Stimulated activated CD4-positive, alpha-beta T cell treated with anti-CD3 and anti-CD28 coated beads, Interleukin-4, amount 100 ng/mL, for 1 hour (primary cell): Measurements from ENCODE around the gene ZNF282.
A peak's percentile ranks its signal among the peaks of the same experiment; 100 is the strongest.

ENCODE experiments used
- DNase-seq: peaks from one replicate; pipeline ENCODE4 v3.0.0-alpha.2; 2020

The ZNF282 gene

DNA sequence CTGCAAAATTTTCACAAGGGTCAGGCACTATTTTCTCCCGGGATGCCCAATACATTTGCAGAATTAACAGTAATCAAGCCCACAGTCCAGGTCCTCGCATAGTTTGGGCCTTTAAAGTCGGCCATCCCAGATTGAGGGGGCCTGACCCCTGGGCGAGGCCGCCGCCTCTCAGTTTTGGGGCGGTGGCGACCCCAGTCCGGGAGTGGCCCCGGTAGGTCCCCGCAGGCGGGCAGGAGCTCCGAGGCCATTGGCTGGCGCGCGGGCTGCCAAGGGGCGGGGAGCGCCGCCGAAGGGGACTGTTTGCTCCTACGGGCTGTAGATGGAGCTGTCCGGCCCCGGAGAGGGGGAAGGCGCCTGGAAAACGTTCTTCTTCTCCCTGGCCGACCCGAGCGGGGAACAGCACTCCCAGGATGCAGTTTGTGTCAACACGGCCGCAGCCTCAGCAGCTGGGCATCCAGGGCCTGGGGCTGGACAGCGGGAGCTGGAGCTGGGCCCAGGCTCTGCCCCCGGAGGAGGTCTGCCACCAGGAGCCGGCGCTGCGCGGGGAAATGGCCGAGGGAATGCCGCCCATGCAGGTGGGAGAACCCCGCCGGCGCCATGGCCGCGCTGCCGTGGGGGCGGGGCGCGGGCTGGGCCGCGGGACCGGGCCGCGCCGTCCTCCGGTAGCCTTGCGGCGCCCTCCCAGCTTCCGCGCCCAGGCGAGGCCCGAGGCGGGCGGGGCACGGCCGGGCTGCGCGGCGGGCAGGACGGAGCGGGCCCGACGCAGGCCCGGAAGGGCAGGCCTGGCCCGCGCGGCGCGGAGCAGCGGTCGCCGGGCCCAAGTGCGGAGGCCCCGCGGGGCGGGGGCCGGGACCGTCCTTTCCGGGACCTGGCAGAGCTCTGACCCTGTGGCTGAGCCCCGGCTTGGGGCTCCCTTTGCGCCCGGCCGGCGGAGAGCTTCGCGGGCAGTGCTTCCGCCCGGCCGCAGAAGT lies at the start of gene ZNF282:
TSS of gene ZNF282 (plus strand) at position 367 of the 971 bp plus-strand sequence. CDS start at position 411, 44 bp downstream.
- peak; percentile 75 for DNase-seq

DNA sequence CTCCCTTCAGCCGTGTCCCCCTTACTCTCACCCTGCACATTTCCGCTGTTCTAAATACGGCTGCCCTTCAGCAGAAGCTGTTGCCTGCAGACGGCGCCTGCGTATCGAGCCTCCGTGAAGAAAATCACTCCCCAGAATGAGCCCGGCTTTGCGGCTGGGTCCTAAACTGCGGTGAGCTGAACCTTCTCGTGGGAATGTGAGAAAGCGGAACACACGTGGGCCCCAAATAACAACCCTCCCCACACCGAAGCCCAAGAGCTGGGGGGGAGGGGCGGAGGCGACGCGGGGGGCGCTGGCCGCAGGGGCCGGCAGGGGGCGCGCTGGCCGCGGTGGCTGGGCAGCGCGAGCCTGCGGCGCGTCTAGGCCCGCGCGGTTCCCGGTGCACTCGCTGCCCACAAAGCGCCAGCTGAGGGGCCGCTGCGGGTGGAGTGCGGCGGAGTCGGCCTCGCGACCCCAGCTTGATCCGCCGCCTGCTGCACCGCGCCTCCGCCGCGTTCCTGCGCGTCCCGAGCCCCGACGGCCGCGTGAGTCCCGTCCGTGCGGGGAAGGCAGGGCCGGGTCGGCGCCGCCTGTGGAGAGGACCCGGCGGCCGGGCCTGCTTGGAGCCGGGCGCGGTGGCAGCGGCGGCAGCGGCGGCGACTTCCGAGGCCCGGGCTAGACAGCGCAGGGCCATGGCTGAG lies 48.1 kb upstream of the ZNF282 start, which contains the start of gene ZNF398:
TSS of gene ZNF398 (plus strand) at position 382 of the 680 bp plus-strand sequence. CDS start at position 672, 290 bp downstream.
- peak; percentile 81 for DNase-seq

DNA sequence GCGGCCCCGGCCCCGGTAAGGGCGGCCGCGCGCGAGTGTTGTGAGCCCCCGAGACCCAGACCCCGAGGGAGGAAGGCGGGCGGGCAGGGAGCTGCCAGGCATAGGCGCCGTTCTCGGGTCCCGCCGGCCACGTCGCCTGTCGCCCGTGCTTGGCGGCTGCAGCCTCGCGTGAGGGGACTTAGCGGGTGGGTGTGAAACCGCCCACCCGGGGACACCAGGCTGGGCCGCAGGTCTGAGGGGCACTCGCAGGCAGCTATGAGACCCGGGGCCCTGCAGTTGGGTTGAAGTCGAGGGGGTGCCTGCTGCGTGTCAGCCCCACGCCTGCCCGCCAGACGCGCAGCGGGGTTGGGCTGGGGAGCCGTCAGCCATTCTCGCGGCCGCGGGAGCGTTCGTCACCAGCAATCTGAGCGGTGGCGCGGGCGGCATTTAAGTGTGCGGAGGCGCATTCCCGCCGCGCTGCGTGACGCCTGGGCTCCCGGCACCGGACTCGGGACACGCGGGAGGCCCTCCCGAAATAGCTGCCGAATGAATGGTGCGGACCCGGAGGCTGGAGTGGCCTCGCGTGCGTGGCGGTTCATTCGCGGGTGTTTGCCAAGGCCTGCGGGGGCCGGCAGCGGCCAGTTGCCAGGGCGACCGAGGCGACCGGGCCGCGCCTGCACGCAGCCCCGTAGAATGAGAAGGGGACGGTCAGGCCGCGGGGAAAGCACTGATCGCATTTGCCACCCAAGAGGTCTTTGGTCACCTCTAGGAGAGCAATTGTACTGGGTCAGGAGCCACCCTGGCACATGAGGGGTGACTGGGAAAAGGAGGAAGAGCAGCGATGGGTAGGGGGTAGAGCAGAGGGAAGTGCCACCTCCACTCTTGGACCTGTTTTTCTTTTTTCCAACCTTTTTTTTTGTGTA lies 47.3 kb upstream of the ZNF282 start:
- peak; percentile 68 for DNase-seq

DNA sequence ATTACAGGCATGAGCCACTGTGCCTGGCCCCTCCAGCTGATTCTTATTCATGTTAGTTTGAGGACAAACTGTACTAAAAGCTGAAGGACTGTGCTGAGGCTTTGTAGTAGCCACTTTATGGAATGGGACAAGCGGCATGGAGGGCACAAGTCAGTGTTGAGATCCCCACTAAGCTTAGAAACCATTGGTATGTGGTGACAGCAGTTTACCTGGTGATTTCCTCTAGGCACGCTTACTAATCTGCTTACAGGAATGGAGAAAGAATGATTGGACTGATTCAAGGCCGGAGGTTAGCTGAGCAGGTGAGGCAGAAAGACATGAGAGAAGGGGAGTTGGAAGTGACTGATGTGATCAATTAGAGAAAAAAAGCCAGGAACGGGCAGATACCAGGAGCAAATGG lies 44.4 kb upstream of the ZNF282 start:
- DNase-seq = no peak

DNA sequence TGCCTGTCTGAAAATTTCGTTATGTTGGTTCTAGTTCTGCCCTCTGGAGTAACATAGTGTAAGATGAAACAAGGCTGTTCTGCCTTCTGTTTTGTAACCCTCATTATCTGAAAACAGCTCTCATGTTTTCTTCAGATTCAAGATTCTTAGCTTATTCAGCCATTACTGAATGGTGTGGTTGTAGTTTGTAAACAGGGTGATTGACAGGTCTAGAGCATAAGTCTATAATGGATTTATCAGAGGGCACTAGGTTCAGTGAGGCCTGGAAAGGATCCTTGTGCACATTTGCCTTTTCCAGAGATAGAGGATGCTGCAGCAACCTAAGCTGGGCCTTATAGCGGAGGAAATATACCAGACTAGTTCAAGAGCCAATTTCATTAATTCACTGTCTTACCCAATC lies 42.0 kb upstream of the ZNF282 start:
- DNase-seq = no peak

DNA sequence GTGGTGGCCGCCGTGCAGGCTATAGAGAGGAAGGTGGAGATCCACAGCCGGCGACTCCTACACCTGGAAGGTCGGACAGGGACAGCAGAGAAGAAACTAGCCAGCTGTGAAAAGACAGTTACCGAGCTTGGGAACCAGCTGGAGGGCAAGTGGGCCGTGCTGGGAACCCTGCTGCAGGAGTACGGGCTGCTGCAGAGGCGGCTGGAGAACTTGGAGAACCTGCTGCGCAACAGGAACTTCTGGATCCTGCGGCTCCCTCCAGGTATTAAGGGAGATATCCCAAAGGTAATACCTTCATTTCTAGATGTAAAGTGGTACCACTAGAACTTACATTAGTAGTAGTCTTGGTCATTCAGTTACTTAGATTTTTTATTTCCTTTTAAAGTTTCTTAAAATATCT lies 41.3 kb upstream of the ZNF282 start:
- DNase-seq = no peak

DNA sequence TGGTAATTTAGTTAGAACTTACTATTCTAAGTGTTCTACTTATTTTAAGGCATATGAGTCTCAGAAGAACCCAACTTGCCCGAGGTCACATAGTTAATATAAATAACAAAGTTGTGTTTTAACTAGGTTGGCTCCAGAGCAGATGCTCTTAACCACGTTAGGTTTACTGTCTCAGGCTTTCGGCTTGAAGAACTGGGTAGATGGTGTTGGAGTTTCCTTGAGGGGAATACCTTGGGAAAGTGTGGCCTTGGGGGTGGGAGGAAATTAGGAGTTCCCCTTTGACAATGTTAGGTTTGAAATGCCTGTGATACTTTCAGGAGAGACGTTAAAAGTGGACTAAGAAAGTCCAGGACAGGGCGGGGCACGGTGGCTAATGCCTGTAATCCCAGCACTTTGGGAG lies 38.4 kb upstream of the ZNF282 start:
- no peak for DNase-seq

DNA sequence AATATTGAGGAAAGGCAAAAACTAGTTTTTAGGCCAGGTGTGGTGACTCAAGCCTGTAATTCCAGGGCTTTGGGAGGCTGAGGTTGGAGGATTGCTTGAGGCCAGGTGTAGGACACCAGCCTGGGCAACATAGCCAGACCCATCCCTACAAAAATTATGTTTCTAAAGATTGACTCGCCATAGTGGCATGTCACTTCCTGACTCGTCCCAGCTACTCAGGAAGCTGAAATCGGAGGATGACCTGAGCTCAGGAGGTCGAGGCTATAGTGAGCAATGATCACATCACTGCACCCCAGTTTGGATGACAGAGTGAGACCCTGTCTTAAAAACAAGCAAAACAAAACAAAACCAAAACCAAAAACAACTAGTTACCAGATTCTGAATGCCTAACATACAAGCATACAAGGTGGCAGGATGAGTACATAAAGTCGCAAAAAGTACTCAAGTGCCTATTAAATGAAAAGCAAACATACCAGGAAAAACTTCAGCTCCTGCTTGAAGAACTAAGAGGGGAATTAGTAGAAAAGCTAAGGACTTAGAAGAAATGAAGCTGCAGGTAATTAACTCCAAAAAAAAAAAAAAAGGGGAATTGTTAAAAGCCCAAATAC lies 34.0 kb upstream of the ZNF282 start:
- no peak for DNase-seq

DNA sequence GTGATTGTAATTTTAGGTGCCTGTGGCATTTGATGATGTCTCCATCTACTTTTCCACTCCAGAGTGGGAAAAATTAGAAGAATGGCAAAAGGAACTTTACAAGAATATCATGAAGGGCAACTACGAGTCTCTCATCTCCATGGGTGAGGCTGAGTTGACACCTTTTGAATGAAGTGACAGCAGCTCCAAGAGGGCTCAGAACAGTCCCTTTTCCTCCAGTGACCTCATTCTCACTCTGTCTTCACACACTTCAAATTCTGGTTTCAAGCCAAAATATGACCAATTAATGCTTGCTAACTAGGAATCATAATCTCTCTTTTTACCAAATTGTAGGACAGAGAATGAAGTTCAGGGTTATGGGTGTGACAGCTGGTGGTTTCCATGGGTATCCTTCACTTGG lies 29.2 kb upstream of the ZNF282 start:
- no peak for DNase-seq

DNA sequence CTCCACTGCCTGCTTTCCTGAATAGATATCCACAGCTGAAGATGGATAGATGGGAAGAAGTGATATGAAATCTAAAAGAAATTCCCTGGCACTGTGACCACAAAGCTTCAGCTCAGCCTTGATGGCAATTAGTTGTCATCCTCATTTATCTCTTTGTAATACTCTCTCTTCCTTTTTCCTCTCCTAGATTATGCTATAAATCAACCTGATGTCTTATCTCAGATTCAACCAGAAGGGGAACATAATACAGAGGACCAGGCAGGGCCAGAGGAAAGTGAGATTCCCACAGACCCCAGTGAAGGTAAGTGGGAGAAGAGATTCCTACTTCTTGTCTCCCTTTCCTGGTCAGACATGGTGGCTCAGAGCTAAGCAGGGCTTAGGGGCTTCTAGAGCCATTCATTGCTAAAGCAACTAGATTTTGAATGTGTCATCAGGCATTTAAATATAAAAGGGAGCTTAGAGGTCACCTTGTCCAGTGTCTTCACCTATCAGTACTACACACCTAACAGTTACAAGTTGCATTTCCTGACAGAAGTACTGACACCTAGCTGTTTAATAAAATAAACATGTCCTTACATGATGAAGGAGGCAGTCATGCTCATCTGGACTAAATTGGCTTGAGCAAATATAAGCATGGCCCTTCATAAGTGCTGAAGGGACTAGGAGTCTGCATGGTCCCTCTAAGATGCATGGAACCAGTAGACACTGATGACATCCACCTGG lies 28.6 kb upstream of the ZNF282 start:
- no peak for DNase-seq

DNA sequence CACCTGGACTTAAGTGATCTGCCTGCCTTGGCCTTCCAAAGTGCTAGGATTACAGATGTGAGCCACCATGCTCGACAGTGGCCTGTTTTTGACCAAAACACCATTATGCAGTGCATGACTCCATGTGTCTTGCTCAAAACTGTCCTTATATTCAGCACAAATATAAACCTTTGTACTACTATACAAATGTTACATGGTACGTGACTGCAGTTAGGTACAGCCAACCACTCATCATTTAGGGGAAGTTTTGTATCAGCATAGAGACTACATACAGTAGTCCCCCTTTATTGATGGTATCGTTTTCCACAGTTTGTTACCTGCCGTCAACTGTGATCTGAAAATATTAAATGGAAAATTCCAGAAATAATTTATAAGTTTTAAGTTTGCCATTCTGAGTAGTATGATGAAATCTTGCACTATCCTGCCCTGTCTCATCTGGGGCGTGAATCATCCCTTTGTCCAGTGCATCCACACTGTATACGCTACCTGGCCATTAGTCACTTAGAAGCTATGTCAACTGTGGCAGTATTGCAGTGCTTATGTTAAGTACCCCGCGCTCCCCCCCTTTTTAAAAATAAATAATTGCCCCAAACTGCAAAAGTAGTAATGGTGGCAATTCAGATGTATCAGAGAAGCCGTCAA lies 23.3 kb upstream of the ZNF282 start:
- DNase-seq = no peak

DNA sequence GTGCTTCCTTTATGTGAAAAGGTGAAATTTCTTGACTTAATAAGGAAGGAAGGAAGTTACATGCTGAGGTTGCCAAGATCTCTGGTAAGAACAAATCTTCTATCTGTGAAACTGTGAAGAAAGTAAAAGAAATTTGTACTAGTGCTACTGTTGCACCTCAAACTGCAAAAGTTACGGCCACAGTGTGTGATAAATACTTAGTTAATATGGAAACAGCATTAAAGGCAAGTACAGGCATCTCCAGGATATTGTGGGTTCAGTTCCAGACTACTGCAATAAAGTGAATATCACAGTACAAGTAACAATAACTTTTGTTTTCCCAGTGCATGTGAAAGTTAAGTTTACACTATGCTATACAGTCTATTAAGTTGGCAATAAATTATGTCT lies 22.8 kb upstream of the ZNF282 start:
- DNase-seq = no peak

DNA sequence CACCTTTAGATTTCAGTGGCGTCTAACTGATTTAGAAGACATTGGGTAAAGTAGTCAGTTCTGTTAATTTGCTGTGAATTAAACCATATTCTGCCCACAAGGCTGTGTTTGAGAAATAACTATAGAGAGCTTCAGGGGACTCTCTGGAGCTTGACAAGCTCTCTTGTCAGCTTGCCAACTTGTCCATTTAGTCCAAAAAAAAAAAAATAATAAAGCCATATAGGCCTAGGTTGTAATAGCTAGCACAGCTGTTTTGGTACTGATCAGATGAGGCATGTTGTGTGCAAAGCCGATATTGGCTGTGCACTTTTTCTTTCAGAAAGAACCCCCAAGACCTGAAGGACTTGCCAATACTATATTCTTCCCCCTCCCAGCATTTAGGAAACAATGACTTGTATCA lies 20.2 kb upstream of the ZNF282 start:
- no peak for DNase-seq

DNA sequence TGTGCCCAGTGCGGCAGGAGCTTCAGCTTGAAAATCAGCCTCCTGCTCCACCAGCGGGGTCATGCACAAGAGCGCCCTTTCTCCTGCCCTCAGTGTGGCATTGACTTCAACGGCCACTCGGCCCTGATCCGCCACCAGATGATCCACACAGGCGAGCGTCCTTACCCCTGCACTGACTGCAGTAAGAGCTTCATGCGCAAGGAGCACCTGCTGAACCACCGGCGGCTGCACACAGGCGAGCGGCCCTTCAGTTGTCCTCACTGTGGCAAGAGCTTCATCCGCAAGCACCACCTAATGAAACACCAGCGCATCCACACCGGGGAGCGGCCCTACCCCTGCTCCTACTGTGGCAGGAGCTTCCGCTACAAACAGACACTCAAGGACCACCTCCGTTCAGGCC lies 16.1 kb upstream of the ZNF282 start:
- no peak for DNase-seq

DNA sequence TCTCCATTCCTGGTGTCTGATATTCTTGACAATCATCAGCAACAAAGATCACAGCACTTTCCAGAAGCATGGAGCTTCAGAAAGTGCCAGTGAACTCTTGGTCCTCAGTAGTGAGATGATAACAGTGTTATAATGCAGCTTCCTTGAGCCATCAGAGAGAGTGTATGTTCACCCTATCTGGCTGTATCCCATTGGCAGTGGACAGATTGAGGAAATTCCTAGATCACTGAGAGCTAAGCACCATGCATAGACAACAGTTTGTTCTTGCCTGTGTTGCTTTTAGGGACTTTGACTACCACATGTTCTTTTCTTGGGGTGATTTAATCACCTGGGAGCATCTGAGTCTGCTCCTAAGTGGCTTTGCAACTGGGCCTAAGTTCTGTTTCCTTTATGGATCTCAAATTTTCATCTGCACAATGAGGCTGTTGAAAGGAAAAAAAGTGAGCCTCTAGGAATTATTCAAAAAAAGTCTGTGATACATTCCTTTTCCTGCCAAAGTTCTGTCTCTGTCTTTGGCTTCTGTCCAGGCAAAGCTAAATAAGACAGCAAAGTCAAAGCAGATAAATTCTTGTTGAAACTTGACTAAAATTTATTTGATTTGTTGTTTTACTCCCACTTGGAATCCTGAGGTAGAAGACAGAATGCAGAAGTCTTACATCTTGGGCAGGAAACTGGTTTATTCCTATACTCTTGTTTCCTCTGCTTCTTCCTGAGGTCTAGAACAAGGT lies 14.5 kb upstream of the ZNF282 start:
- no peak for DNase-seq

DNA sequence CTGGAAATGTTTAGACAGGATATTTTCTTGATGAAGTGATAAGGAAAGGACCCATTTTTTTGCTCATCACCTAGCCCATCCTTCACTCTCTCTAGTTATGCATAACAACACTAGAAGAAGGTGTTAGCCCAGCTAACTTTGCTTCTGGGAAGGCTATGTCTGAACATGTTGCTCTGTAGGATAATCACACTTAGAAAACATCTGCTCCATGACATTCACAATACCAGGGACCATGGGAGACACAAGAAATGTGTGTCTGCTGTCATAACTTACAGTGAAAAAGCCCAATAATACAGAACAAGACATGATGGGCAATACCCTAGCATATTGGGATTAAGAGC lies 13.9 kb upstream of the ZNF282 start:
- DNase-seq = no peak

DNA sequence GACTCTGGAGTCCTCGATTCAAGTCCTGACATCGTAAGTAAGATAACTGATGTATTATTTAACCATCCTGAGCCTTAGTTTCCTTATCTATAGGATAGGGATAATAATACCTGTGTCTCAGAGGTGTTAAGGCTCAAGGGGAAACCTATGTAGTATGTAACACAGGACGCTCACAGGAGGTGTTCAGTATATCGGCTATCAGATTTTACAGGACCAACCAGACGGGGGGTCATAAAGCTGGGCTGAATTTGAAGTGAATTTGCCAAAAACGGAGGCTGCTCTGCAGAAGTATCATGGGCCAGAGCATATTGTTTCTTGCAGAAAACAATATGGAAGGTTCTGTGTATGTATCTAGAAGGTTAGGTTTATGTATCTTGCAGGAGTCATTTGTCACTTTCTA lies 11.1 kb upstream of the ZNF282 start:
- DNase-seq = no peak

DNA sequence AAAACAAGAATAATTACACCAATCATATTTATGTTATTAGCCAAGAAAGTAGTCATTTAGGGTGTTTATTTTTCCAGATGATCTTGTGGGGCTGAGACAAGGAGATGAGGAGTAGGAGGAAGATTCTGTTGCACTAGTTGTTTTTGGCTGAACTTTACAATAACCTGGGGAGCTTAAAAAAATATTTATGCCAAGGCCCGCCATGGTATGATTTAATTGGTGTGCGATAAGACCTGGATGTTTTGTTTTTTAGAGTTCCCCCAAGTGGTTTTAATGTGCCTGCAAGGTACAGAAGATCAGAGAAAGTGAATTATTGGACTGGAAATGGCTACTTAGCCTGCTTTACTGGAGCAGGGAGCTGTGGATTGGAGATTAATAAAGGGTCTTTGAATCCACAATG lies 7.1 kb upstream of the ZNF282 start:
- no peak for DNase-seq

DNA sequence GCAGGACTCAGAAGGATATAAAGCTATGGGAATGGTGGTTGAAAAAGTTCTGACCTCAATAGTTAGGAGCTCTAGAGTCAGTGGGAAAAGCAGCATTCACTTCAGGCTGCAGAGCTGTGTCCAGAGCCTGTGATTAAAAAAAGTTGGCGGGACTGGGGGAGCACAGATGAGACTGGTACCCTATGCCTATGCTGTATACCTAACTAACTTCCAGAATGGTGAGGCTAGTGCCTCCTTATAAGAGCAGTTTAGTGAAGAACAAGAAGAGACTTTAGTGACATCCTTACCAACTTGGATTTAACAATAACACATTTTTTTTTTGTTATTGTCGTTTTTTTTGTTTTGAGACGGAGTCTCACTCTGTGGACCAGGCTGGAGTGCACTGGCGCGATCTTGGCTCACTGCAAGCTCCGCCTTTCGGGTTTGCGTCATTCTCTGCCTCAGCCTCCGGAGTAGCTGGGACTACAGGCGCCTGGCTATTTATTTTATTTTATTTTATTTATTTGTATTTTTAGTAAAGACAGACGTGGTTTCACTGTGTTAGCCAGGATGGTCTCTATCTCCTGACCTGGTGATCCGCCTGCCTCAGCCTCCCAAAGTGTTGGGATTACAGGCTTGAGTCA lies 6.6 kb upstream of the ZNF282 start:
- DNase-seq = no peak

DNA sequence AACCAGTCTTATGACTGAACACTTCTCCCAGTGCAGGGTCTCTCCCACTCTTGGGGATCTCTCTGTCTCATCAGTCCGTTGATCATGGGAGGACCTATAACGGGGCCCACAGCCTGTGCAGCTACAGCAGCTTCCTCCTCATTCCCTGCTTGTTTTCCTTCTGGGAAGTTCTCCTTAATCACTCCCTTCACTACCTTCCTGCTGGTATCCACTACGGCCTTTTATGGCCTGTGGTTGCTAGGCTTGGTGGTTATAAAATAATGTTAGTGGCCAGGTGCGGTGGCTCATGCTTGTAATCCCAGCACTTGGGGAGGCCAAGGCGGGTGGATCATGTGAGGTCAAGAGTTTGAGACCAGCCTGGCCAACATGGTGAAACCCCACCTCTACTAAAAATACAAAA lies 3.5 kb upstream of the ZNF282 start:
- no peak for DNase-seq
